AG20443 (cell line): ENCODE results near the gene SSBP2.

Experiments
- DNase-seq: peaks from one replicate; pipeline ENCODE4 v3.0.0; 2012; ENCODE audit warnings: low spot score, mixed read lengths

SSBP2 gene

GRCh38 chr5:81590498-81591384 lies 160.2 kb downstream of the SSBP2 start:
- DNase-seq, result no peak

DNA sequence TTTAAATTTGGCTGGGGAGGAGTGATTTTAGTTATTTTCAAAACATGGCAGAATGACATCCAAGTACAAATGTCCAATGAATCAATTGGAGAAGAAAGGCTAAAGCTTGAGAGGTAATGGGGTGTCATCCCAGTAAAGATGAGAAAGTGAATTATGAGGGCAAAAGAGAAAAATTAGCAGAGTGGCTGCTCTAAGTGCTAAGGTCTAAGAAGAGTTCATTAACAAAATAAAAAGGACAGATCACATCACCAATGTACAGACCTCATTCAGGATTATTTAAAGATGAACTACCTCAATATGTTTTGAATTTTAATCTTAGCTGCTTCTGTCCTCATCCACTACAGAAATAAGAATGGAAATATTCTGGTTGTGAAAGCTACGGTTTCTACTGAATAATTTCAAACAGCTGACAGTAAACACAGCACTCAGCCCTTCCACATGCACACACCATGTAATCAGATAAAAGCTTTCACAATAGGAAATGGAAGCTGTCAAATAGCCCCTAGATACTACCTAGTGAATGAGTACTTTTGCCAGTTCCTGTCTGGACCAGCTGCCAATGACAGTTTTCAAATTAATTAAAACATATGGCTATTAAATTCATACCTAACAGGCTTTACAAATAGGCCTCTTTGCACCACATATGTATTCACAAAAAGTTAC lies 171.5 kb downstream of the SSBP2 start:
- peak; percentile 17 for DNase-seq

DNA sequence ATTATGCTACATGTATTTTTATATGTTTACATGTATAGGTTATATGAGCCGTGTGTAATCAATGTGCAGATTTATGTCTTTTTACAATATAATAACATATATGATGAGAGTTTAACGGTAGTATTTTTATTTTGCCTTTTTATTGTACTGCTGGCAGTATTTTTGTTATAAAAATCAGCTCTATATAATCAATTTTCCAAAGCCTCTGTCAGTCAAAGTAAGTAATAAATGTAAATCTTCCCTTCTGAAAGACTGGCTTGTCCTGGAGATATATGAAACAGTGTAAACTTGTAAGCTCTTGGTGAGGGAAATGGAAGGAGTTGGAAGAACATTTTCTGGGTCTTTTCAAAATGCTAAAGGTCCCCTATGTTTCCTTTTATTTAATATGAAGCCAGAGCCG lies 173.8 kb downstream of the SSBP2 start:
- DNase-seq, result no peak

- no peak for DNase-seq
These were observed 175.0 kb downstream of the SSBP2 start for GRCh38 chr5:81575924-81576323.

DNA sequence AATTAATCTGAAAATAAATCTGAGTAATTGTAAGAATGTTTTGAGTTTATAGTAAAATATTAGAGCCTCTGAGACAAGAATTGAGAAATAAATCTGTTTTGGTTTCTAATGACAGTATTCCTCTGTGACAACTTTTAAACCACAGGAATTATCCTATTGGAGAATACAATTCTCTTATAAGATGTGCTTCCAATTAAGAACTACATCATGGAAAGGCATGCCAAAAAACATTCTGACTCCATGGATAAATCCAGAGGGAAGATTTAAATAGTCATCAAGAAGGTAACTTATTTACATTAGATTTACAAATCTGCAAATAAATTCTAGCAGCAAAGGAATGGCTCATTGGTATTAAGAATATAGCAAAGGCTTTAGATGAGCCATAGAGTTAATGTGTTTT lies 178.7 kb downstream of the SSBP2 start:
- peak; percentile 41 for DNase-seq

GRCh38 chr5:81558188-81558587 lies 192.7 kb downstream of the SSBP2 start:
- DNase-seq, result no peak

DNA sequence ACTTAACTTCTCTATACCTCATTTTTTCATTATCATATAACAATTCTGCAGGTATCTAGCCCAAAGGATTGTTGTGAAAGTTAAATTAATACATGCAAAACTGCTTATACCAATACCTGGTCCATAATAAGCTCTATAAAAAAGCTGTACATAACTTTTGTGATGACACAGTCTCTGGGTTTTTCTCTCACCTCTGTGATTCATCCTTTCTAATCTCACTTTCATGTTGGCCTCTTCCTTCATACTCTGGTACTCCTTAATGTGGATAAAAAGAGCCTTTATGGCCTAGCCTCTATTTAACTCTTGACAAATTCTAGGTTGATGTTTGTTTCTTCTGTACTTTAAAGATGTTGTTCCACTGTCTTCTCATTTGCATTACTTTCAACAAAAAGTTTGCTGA lies 194.1 kb downstream of the SSBP2 start:
- DNase-seq, result no peak

- DNase-seq, result no peak
These were observed 195.0 kb downstream of the SSBP2 start for GRCh38 chr5:81555865-81556264.

DNA sequence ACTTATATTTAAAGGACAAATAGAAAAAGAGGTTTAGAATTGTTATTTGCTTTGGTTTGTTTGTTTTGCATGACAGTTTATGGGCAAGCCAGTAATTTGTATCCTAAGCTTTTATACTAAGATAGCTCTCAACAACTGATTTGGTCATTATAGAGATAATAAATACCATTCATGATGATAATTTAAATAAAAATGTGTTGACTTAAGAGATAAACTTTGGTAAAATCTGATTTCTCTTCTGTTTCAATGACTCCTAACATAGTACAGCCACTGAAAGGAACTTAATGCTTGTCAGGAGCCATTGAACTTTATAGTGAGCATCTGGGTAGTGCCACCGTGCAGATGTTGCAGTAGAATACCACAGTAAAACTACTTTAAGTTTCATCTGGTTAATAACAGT lies 196.2 kb downstream of the SSBP2 start:
- no peak for DNase-seq

GRCh38 chr5:81553567-81554212 lies 197.2 kb downstream of the SSBP2 start:
- no peak for DNase-seq

DNA sequence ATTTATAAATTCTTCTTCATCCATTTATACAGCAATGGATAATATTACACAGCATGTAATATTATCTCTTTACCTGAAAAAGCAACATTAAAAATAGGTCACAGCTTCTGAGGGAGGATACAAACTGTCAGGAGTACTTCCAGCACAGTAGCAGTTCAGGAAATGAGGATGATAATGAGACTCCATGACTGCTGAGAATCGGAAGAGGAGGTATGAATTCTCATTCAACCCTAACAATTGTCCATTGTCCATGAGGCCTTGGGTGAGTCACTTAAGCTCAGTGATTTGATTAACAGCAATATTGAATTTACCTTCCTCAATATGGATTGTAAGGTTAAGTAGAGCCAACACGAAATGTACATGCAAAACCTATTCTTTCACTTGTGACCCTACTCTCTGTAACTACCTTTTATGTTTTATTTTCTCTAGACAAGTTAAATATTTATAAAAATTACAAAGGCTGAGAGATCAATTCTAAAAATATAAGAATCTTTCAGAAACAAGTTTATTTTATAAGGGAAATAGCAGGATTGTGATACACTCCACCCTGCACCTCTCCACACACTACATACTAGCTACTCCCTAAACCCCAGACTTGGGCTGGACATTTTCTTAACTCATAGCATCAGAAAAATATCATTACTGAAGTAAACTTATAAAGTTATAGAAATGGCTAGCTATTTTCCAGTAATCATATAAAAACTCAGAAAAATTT lies 197.9 kb downstream of the SSBP2 start:
- DNase-seq, result no peak

- DNase-seq, result no peak
These were observed 201.8 kb downstream of the SSBP2 start for GRCh38 chr5:81549123-81549522.

GRCh38 chr5:81547001-81547400 lies 203.9 kb downstream of the SSBP2 start:
- DNase-seq, result no peak

DNA sequence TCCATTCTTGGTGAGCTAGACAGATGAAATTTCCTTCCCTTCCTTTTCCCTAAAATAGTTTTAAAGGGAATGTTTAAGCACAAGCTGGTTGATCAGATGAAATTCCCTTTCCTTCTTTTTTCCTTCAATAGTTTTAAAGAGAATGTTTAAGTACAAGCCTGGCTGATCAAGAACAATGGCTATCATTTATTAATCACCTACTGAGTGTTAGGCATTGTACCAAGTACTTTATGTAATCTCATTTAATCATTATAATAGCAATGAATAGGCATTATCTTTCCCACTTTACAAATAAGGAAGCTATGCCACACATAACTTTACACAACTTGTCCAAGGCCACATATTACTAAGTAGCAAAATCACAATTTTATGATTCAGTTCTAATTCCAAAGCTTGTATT lies 205.0 kb downstream of the SSBP2 start:
- DNase-seq, result no peak

DNA sequence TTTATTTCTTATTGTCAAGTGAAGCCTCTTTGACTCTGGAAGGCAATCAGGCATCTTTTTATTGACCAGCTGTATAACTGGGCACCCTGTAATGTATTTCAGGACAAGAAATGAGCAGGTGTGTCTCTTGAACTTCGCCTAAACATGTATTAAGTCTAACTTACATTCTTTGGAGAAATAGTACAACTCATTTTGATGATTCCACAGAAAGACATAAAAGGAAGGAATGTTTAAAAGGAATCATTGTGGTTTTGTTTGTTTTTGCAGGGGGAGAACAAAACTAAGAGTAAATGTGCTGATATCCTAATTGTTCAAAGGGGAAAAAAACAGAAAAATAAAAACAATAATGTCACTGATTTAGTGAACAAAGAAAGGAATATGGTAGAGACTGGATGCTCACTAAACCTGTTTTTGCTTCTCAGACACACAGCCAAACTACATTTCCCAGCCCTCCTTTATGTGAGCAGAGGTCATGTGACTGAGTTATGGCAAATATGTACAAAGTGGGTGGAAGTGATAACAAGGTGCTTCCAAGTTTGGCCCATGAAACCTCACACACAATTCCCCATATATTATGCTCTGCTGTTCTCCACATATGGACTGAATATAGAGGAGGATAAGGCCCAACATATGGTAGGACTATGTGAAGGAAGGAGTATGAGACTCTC lies 206.4 kb downstream of the SSBP2 start:
- no peak for DNase-seq

- DNase-seq, result no peak
These were observed 208.7 kb downstream of the SSBP2 start for GRCh38 chr5:81542242-81542641.

- no peak for DNase-seq
These were observed 212.9 kb downstream of the SSBP2 start for GRCh38 chr5:81537905-81538547.

DNA sequence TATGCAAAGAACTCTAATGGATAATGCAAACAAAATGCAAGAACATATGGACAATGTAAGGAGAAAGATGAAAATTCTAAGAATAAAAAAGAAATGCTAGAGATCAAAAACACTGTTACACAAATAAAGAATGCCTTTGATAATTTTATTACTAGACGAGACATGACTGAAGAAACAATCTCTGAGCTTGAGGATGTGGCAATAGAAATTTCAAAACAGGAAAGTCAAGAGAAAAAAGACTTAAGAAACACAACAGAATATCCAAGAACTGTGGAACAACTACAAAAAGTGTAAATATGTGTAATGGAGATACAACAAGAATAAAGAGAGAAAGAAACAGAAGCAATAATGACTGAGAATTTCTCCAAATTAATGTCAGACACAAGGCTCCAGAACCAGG lies 216.5 kb downstream of the SSBP2 start:
- DNase-seq, result no peak

GRCh38 chr5:81533629-81534405 lies 217.1 kb downstream of the SSBP2 start:
- DNase-seq, result no peak

DNA sequence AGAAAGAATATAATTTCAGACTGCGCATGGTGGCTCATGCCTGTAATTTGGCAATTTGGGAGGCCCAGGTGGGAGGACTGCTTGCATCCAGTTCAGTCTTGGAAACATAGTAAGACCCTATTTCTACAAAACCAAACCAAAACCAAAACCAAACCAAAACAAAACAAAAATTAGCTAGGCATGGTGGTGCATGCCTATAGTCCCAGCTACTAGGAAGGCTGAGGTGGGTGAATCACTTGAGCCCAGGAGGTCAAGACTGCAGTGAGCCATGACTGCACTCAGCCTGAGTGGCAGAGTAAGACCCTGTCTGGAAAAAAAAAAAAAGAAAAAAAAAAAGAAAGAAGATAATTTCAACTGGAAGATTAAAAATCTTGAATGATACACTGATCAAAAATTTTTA lies 220.0 kb downstream of the SSBP2 start:
- no peak for DNase-seq

DNA sequence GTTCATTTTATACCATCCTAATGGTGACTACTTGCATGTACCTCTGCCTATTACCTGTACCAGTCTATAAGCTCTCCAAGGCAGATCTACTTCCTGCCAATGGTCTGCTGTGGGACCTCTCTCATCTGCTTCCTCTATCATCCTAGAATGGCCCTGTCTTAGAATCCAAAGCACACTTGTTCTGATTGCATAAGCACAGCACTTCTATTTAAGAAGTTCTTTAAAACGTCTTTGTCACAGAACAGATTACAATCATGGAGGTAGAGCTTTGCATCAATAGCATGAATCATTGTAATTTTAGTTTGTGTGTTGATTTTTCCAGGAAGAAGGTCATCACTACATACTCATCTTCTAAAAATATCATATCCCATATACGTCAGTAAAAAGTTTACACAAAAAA lies 225.2 kb downstream of the SSBP2 start:
- peak; percentile 9 for DNase-seq
